SK-N-SH (cell line): ENCODE data around the gene GGACT. TPM values are rescaled to one million over a fixed set of nuclear protein-coding genes. Genes with fewer than 3 reads are reported as not detected.

ENCODE experiments used
- CTCF ChIA-PET: fragments of 300-600, 350-600 bp; formaldehyde crosslinking; extraction: SDS; loops from one replicate; lab custom pipeline; 2021; lab: Yijun Ruan, JAX
- POLR2A ChIA-PET: fragments of 350-600 bp; sonication (Branson Sonifier 250); formaldehyde crosslinking; extraction: SDS; loops from one replicate; lab custom pipeline; 2020; ENCODE audit warnings: antibody characterized with exemption, inconsistent platforms; lab: Yijun Ruan, JAX
- DNase-seq: peaks from one replicate; pipeline ENCODE4 v3.0.0; 2012
- H2AFZ ChIP-seq: fragments of 200-600 bp; sonication (generic); 2 replicates; pipeline ENCODE4 v1.8.1; 2016; ENCODE audit warnings: antibody characterized with exemption, mild to moderate bottlenecking, low read depth
- H3F3A ChIP-seq: fragments of 200-600 bp; sonication (generic); replicated peaks from 2 replicates; pipeline ENCODE3; 2016; ENCODE audit warnings: antibody characterized with exemption, mild to moderate bottlenecking; ENCODE audit not compliant: insufficient read depth
- H3K27ac ChIP-seq, 2 experiments: fragments of 200-500 bp in 1 of 2; fragments of 200-600 bp in 1 of 2; sonication (Bioruptor generic) in 1 of 2; sonication (generic), shearing (Covaris generic) in 1 of 2; 2 replicates each; pipeline versions ENCODE4 v1.5.1 to v1.6.1; 2014 to 2016; ENCODE audit warnings: low read depth in 2 of 2, inconsistent platforms in 1 of 2, low read length in 1 of 2, mild to moderate bottlenecking in 1 of 2, mixed read lengths in 1 of 2
- H3K27me3 ChIP-seq: fragments of 200-600 bp; sonication (generic), shearing (Covaris generic); 2 replicates; pipeline ENCODE4 v1.6.1; 2016; ENCODE audit warnings: mixed run types; ENCODE audit not compliant: insufficient read depth
- H3K36me3 ChIP-seq, 2 experiments: fragments of 200-500 bp in 1 of 2; fragments of 200-600 bp in 1 of 2; sonication (Bioruptor generic) in 1 of 2; sonication (generic) in 1 of 2; replicated peaks in 1 of 2; 2 replicates each; pipeline versions ENCODE3 to v1.5.1; 2014 to 2016; ENCODE audit warnings: low read length in 1 of 2, mild to moderate bottlenecking in 1 of 2; ENCODE audit not compliant: insufficient read depth in 2 of 2, control insufficient read depth in 1 of 2
- H3K4me1 ChIP-seq, 2 experiments: fragments of 200-500 bp in 1 of 2; fragments of 200-600 bp in 1 of 2; sonication (Bioruptor generic) in 1 of 2; sonication (generic), shearing (Covaris generic) in 1 of 2; 2 replicates each; pipeline versions ENCODE4 v1.5.1 to v1.6.1; 2014 to 2016; ENCODE audit warnings: low read depth in 1 of 2, low read length in 1 of 2, mixed run types in 1 of 2; ENCODE audit not compliant: insufficient read depth in 2 of 2, control insufficient read depth in 1 of 2
- H3K4me2 ChIP-seq: fragments of 200-600 bp; sonication (generic), shearing (Covaris generic); 2 replicates; pipeline ENCODE4 v1.6.1; 2017; ENCODE audit warnings: mixed run types
- H3K4me3 ChIP-seq, 2 experiments: fragments of 200-500 bp in 1 of 2; fragments of 200-600 bp in 1 of 2; sonication (Bioruptor generic) in 1 of 2; sonication (generic), shearing (Covaris generic) in 1 of 2; 2 replicates each; pipeline versions ENCODE4 v1.5.1 to v1.8.1; 2014 to 2016; ENCODE audit warnings: low read depth in 2 of 2, inconsistent platforms in 1 of 2, low read length in 1 of 2, mild to moderate bottlenecking in 1 of 2, mixed read lengths in 1 of 2, moderate library complexity in 1 of 2
- H3K79me2 ChIP-seq: fragments of 200-600 bp; sonication (generic); 2 replicates; pipeline ENCODE4 v1.8.1; 2017; ENCODE audit warnings: mild to moderate bottlenecking; ENCODE audit not compliant: insufficient read depth
- H3K9ac ChIP-seq: fragments of 200-600 bp; sonication (generic); 2 replicates; pipeline ENCODE4 v1.6.1; 2017; ENCODE audit warnings: mixed run types
- H3K9me2 ChIP-seq: fragments of 200-600 bp; sonication (generic); 2 replicates; pipeline ENCODE4 v1.6.1; 2017; ENCODE audit warnings: mixed run types
- H3K9me3 ChIP-seq: fragments of 200-600 bp; sonication (generic); 2 replicates; pipeline ENCODE4 v1.6.1; 2017; ENCODE audit warnings: mixed run types, mild to moderate bottlenecking, moderate library complexity
- H4K20me1 ChIP-seq: fragments of 200-600 bp; sonication (generic); 2 replicates; pipeline ENCODE4 v1.6.1; 2017; ENCODE audit warnings: mild to moderate bottlenecking, mixed run types; ENCODE audit not compliant: insufficient read depth
- CHD2 ChIP-seq: fragments of 150-350 bp; IDR thresholded peaks from 2 replicates; pipeline ENCODE4 v1.6.1; 2018; ENCODE audit warnings: low read length; ENCODE audit not compliant: partially characterized antibody
- FOXJ3 ChIP-seq: sonication (generic); formaldehyde crosslinking; IDR thresholded peaks from 2 replicates; pipeline ENCODE4 v1.5.1; 2020; ENCODE audit warnings: mild to moderate bottlenecking, missing genetic modification reagents
- FOXM1 ChIP-seq: IDR thresholded peaks from 2 replicates; pipeline ENCODE4 v1.4.0; 2012; ENCODE audit warnings: low read depth, mild to moderate bottlenecking
- GATA2 ChIP-seq: sonication (generic); formaldehyde crosslinking; IDR thresholded peaks from 2 replicates; pipeline ENCODE4 v1.5.0; 2020; ENCODE audit warnings: mild to moderate bottlenecking, missing genetic modification reagents
- RCOR1 ChIP-seq: fragments of 150-350 bp; IDR thresholded peaks from 2 replicates; pipeline ENCODE4 v1.6.1; 2017; ENCODE audit warnings: antibody characterized with exemption, low read length
- REST ChIP-seq: IDR thresholded peaks from 2 replicates; pipeline ENCODE4 v1.6.1; 2012; ENCODE audit warnings: mild to moderate bottlenecking, low read depth, low read length, moderate library complexity
- TAF1 ChIP-seq: IDR thresholded peaks from 2 replicates; pipeline ENCODE4 v1.6.1; 2012; ENCODE audit warnings: low read depth, mild to moderate bottlenecking, low read length, moderate library complexity, borderline replicate concordance
- WGBS: methylation state at CpG from one replicate; pipeline ENCODE4 v1.1.6; 2017; ENCODE audit warnings: low lambda C conversion rate; 5-methylcytosine and 5-hydroxymethylcytosine counted together
- polyA plus RNA-seq, 3 experiments: library from polyadenylated mRNA; depleted of rRNA; stranded (reverse); fragments of >200 nt; gene quantifications; 2 replicates each; pipeline ENCODE4 v1.2.3, GENCODE V29; 2012
- TF ChIP-seq, protein P1 (sequence below): IDR thresholded peaks from 2 replicates; pipeline ENCODE4 v1.4.0; 2012; ENCODE audit warnings: low read depth, borderline replicate concordance
- TF ChIP-seq, protein P2 (sequence below): fragments of 150-350 bp; IDR thresholded peaks from 2 replicates; pipeline ENCODE4 v1.6.1; 2016; ENCODE audit warnings: mild to moderate bottlenecking, low read depth, low read length

Gene GGACT
- polyA plus RNA-seq, 1 of the 3 experiments (the other 2 are of a cell fraction), result 7.1 TPM

DNA sequence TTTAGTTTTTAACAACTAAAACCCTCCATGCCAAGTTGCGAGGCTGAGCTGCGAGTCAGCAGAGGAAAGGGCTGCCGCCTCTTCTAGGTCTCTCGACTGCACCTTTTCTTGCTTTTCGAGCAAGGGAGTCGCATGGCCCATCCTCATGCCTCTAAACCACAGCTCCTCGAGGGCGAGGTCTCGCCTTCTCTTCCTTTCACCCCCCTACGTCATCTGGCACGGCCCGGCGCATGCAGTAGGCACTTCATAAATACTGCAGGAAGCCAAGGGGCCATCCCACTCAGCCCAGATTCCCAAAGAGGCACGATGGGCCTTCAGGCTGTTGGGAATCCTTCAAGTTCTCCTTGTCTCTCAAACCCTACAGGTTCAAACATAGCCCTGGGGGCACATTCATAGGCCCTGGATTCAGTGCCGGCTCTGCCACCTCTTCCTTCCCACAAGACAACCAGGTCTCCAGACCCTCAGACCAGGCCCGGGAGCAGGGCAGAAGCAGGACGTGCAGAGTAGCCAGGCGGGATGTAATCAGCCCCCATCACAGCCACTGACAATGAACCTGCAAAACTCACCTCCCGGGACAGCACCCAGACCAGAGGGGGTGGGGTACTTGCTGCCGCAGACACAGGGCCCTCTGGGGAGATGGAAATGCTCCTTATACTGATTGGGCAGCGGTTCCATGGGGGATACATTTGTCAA lies 41.7 kb downstream of the GGACT start:
- H3K79me2 ChIP-seq, result no peaks in the 10 kb centered on the region
- TF ChIP-seq REST (no peak), FOXM1 (no peak), TAF1 (no peak), RCOR1 (no peak), CHD2 (no peak)
- TF ChIP-seq, protein P1, sequence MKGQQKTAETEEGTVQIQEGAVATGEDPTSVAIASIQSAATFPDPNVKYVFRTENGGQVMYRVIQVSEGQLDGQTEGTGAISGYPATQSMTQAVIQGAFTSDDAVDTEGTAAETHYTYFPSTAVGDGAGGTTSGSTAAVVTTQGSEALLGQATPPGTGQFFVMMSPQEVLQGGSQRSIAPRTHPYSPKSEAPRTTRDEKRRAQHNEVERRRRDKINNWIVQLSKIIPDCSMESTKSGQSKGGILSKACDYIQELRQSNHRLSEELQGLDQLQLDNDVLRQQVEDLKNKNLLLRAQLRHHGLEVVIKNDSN, result no peak
- TF ChIP-seq, protein P2, sequence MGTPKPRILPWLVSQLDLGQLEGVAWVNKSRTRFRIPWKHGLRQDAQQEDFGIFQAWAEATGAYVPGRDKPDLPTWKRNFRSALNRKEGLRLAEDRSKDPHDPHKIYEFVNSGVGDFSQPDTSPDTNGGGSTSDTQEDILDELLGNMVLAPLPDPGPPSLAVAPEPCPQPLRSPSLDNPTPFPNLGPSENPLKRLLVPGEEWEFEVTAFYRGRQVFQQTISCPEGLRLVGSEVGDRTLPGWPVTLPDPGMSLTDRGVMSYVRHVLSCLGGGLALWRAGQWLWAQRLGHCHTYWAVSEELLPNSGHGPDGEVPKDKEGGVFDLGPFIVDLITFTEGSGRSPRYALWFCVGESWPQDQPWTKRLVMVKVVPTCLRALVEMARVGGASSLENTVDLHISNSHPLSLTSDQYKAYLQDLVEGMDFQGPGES, result no peak
- no peaks in the 10 kb centered on the region for H3K9me3 ChIP-seq
- CTCF ChIA-PET, result interaction anchor here (0.7 to 1.0 kb wide), 2 partner anchors 26 to 42 kb away, joined by 3 to 4 read pairs; partner anchors contain the start of gene GGACT
- no peak overlapping the region for H3K9ac ChIP-seq
- no peak overlapping the region for H3K4me2 ChIP-seq
- 98% methylated on average over 21 of the region's 21 CpGs for WGBS
- H3K27me3 ChIP-seq, result no peaks in the 10 kb centered on the region
- H4K20me1 ChIP-seq, result no peaks in the 10 kb centered on the region
- no peak overlapping the region; a peak in 1 of 4 replicates for H3K27ac ChIP-seq
- POLR2A ChIA-PET, result no interaction called here
- H3K36me3 ChIP-seq, result no peaks in the 10 kb centered on the region
- H2AFZ ChIP-seq, result no peak overlapping the region
- no peaks in the 10 kb centered on the region for H3F3A ChIP-seq
- no peak overlapping the region for H3K4me3 ChIP-seq
- H3K4me1 ChIP-seq, result peaks cover 0 to 25% of the 10 kb centered on the region in 2 experiments; a peak in 2 of 4 replicates
- no peaks in the 10 kb centered on the region for H3K9me2 ChIP-seq
- DNase-seq, result peak; percentile 32

DNA sequence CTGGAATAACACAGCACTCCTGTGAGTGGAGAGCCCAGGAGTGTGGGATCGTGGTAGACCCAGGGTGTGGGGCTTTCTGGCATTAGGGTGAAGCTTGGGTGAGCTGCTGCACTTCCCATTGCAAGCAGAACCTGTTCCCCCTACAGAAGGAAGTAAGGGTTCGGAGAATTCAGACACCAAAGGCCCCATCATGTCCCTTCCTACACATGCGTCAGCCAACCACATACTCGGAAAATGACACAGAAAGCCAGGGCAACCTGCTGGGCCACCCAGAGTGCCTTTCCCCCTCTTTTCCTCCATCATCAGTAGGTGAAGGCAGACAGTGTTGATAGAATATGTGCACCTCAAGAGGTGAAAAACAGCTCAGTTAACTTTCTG lies 42.9 kb downstream of the GGACT start:
- no peaks in the 10 kb centered on the region for H3K9me2 ChIP-seq
- ChIA-PET CTCF (interaction anchor here (0.6 to 1.0 kb wide), 2 partner anchors 31 to 266 kb away, joined by 3 read pairs; no protein-coding TSS in a partner anchor), POLR2A (no interaction called here)
- H4K20me1 ChIP-seq, result no peaks in the 10 kb centered on the region
- no peaks in the 10 kb centered on the region for H3K79me2 ChIP-seq
- no peak for DNase-seq
- H3K4me2 ChIP-seq, result no peak overlapping the region
- TF ChIP-seq GATA2, result no peak
- no peak for TF ChIP-seq FOXJ3 (CRISPR knock-in tag)
- TF ChIP-seq TAF1, result no peak
- H3K4me3 ChIP-seq, result no peak overlapping the region
- H3K9me3 ChIP-seq, result no peaks in the 10 kb centered on the region
- WGBS, result 97% methylated on average over 4 of the region's 4 CpGs
- H3K27ac ChIP-seq, result no peak overlapping the region
- H3K36me3 ChIP-seq, result no peaks in the 10 kb centered on the region
- H3K27me3 ChIP-seq, result no peaks in the 10 kb centered on the region
- H3K4me1 ChIP-seq, result peaks cover 0 to 25% of the 10 kb centered on the region in 2 experiments; a peak in 2 of 4 replicates
- H3K9ac ChIP-seq, result no peak overlapping the region
- no peak overlapping the region for H2AFZ ChIP-seq
- no peaks in the 10 kb centered on the region for H3F3A ChIP-seq
